GM12801 (cell line): ENCODE results near the gene AGBL4.

ENCODE experiments used
- CTCF ChIP-seq: IDR thresholded peaks from one replicate; pipeline ENCODE4 v1.5.1; 2011; ENCODE audit warnings: control low read depth; ENCODE audit not compliant: insufficient read length; ENCODE audit errors: extremely low read depth

AGBL4 gene

DNA sequence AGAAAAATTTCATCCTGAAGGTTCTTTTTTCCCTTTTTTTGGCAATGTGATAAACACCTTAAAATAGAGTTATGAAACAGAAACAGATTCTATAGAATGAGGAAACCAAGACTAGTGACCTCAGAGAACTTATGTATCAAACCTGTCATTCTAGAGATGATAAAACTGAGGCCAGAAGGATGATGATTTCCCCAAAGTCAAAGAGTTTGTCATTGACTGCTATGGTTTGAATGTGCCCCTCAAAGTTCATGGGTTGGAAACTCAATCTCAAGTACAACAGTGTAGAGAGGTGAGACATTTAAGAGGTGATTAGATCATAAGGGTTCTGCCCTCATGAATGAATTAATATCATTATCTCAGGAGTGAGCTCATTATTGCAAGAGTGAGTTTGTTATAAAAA is 1233.4 kb downstream of the AGBL4 start:
- no peak for TF ChIP-seq CTCF

- TF ChIP-seq CTCF = no peak
Measured at GRCh38 chr1:48789903-48790302, 1233.9 kb downstream of the AGBL4 start.

DNA sequence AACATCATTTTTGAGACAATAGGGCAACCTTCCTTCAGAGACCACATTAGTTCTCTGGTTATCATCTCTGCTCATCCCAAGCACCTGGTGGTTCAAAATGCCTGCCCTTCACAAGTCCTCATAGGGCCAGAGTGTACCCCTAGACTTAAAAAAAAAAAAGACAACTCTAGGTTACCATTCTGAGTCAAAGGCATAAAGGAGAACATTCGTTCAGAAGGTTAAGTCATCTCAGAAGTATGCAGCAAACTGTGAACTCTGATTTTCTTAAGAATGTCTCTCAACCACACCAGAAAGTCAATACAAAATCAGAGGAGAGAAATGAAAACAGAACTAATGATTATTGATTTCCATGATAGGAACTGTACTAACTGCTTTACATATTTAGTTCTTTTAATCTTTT is 1237.9 kb downstream of the AGBL4 start:
- TF ChIP-seq CTCF = no peak

GRCh38 chr1:48784301-48784700 is 1239.5 kb downstream of the AGBL4 start:
- no peak for TF ChIP-seq CTCF

DNA sequence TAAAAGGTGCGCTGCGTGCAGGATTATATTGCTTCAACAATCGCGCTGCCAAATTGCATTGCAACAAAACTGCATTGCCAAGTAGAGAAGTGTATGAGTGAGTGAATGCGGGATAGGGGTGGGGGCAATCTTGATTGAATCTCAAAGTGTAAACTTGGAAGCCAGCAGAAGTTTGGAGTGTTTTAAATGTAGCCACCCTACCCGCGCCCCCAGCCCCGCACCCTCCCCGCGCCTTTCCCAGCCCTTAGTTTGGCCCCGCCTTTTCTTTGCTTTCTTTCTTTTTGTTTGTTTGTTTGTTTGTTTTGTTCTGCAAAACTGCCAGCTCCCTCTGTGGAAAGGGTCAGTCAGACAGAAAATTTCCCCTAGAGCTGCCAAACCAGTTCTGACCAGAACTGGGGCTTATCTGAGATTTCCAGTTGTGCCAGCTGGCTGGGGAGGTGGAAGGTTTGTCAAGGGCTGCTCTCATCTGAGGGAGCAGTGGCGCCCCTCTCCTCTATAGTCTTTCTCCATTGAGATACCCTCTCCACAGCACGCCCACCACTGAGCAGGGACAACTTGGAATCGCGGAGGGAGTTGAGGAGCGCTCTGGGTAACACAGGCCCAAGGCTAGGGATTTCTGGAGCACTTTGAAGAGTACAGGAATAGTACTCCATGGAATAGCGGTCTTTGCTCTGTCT is 1246.4 kb downstream of the AGBL4 start:
- no peak for TF ChIP-seq CTCF

GRCh38 chr1:48776393-48777218 is 1247.1 kb downstream of the AGBL4 start, which contains the start of gene BEND5:
Gene BEND5 (minus strand): TSS chr1:48776891. CDS start chr1:48776831, 60 bp downstream.
- no peak for TF ChIP-seq CTCF

- TF ChIP-seq CTCF = no peak
Measured at GRCh38 chr1:48775831-48776392, 1247.8 kb downstream of the AGBL4 start.
